Lower leg skin (tissue), 4 donors: ENCODE results near the gene MARCHF10. TPM values are rescaled to one million over a fixed set of nuclear protein-coding genes. Genes with fewer than 3 reads are reported as not detected.
A peak's percentile ranks its signal among the peaks of the same experiment; 100 is the strongest.

Experiments
- DNase-seq, 2 donors: peaks; one replicate each; pipeline ENCODE4 v3.0.0-alpha.2; 2019; ENCODE audit warnings: low spot score in 2 of 2
- H3K4me3 ChIP-seq: fragments of 200-600 bp; sonication (generic); 2 replicates; pipeline ENCODE4 v1.5.1; 2017; ENCODE audit warnings: mild to moderate bottlenecking, low read depth; ENCODE audit not compliant: poor library complexity, severe bottlenecking
- POLR2A ChIP-seq, 2 donors: fragments of 450-650 bp; IDR thresholded peaks; one replicate each; pipeline ENCODE4 v1.6.1; 2016 to 2017; ENCODE audit warnings: antibody characterized with exemption in 2 of 2, mild to moderate bottlenecking in 1 of 2, moderate library complexity in 1 of 2
- WGBS, 2 donors: methylation state at CpG; one replicate each; pipeline ENCODE4 v1.1.5; 2018; 5-methylcytosine and 5-hydroxymethylcytosine counted together
- intact Hi-C: fragments of 100-400 bp; cut with DNase I; formaldehyde crosslinking; loops from one replicate; pipeline ENCODE4 v1.15.0; 2023; ENCODE audit warnings: low total_unique reads
- total RNA-seq, 4 donors: library from RNA; depleted of rRNA; stranded (reverse); fragments of >200 nt; gene quantifications; one replicate each; pipeline ENCODE4 v1.1.0, GENCODE V29; 2016
- TF ChIP-seq, protein P1 (sequence below), 3 donors: fragments of 450-650 bp; IDR thresholded peaks; one replicate each; pipeline ENCODE4 v1.5.1; 2016; ENCODE audit warnings: antibody characterized with exemption in 3 of 3, mild to moderate bottlenecking in 3 of 3, moderate library complexity in 2 of 3

The MARCHF10 gene
- total RNA-seq, 4 donors from 2014 or later: not detected

DNA sequence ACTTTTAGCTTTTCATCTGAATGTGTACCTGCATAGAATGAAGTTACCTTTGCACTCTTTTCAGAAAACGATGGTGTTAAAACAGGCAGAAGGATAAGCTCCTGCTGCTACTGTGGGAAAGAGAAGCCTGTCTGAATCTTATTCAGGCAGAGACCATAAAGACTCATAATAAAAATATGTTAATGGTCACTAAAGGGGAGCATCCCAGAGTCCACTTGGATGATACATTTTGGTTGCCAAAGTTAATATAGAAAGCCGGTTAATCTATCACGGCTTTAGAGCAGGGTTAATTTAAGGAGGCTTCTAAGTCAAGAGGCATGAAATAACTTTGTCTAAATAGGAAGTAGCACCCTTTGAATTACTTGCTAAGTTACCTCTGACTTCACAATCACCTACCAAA, 2.9 kb downstream of the MARCHF10 start:
- intact Hi-C loops: no loop called here
- 85 to 88% methylated on average over 3 of the region's 3 CpGs for WGBS, 2 donors
- no peak overlapping the region for H3K4me3 ChIP-seq
- no peak for DNase-seq
- TF ChIP-seq POLR2A (IDR thresholded peaks at IDR 0.05): no peak
- TF ChIP-seq, protein P1, sequence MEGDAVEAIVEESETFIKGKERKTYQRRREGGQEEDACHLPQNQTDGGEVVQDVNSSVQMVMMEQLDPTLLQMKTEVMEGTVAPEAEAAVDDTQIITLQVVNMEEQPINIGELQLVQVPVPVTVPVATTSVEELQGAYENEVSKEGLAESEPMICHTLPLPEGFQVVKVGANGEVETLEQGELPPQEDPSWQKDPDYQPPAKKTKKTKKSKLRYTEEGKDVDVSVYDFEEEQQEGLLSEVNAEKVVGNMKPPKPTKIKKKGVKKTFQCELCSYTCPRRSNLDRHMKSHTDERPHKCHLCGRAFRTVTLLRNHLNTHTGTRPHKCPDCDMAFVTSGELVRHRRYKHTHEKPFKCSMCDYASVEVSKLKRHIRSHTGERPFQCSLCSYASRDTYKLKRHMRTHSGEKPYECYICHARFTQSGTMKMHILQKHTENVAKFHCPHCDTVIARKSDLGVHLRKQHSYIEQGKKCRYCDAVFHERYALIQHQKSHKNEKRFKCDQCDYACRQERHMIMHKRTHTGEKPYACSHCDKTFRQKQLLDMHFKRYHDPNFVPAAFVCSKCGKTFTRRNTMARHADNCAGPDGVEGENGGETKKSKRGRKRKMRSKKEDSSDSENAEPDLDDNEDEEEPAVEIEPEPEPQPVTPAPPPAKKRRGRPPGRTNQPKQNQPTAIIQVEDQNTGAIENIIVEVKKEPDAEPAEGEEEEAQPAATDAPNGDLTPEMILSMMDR (IDR thresholded peaks at IDR 0.05): no peak

GRCh38 chr17:62804822-62805221, 3.3 kb downstream of the MARCHF10 start:
- DNase-seq: peak in 1 of 2 donors; percentile 26
- intact Hi-C loops: no loop called here
- TF ChIP-seq, protein P1 (IDR thresholded peaks at IDR 0.05): no peak
- TF ChIP-seq POLR2A (IDR thresholded peaks at IDR 0.05): no peak
- no peak overlapping the region for H3K4me3 ChIP-seq
- 82 to 89% methylated on average over 8 of the region's 8 CpGs for WGBS, 2 donors

DNA sequence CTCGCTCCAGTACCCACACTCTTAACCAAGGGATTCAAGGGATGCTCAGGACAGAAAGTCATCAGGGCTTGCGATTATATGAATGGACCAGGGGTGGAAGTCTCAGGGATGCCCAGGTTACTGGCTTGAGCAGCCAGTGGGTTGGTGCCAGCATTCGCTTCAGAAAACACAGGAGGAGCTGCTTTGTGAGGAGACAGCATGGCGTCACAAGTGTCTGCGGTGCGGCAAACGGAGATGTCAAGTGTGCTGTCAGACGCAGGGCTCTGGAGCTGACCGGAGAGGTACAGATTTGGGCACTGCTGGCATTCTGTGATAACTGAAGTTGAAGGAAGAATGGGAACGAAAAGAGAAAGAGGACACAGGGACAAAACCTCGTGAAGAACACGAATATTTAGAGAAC, 4.1 kb downstream of the MARCHF10 start:
- intact Hi-C loops: no loop called here

DNA sequence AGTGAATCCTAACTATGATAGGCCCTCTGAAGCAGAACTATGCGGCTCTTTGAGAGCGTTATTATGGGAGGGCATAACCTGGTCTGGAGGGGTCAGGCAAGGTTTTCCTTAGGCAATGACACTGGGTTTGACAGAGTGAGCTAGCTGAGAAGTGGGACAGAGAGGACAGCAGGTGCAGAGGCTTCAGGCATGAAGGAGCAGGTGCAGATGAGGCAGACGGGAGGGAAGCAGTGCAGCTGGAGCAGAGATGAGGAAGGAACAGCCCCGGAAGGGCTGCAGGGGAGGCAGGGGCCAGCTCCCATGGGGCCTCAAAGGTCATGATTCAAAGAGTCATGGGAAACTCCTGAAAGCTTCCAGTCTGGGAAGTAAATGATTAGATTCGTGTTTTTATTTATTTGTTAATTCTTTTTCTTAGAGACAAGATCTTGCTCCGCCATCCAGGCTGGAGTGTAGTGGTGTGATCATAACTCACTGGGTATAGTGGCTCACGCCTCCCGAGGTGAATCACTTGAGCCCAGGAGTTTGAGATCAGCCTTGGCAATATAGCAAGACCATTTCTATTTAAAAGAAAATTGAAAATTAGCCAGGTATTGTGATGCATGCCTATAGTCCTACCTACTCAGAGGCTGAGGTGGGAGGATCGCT, 5.4 kb downstream of the MARCHF10 start:
- peak in 1 of 2 donors; percentile 68 for DNase-seq
- H3K4me3 ChIP-seq: no peak overlapping the region
- TF ChIP-seq, protein P1 (IDR thresholded peaks at IDR 0.05): no peak
- no peak for TF ChIP-seq POLR2A (IDR thresholded peaks at IDR 0.05)
- intact Hi-C loops: no loop called here
- 66 to 77% methylated on average over 9 of the region's 9 CpGs for WGBS, 2 donors

More for the DNA sequence above, 4.1 kb downstream of the MARCHF10 start:
- H3K4me3 ChIP-seq: no peak overlapping the region
- WGBS, 2 donors: 93 to 94% methylated on average over 12 of the region's 12 CpGs
- no peak for TF ChIP-seq POLR2A (IDR thresholded peaks at IDR 0.05)
- TF ChIP-seq, protein P1 (IDR thresholded peaks at IDR 0.05): no peak
- DNase-seq: peak in 1 of 2 donors; percentile 79

GRCh38 chr17:62801553-62802114, 6.5 kb downstream of the MARCHF10 start:
- no peak overlapping the region for H3K4me3 ChIP-seq
- intact Hi-C loops: no loop called here
- DNase-seq: no peak
- 90 to 92% methylated on average over 7 of the region's 7 CpGs for WGBS, 2 donors
- TF ChIP-seq POLR2A (IDR thresholded peaks at IDR 0.05): no peak
- TF ChIP-seq, protein P1 (IDR thresholded peaks at IDR 0.05): no peak
